ENCODE results near the gene RNPS1.

DNA sequence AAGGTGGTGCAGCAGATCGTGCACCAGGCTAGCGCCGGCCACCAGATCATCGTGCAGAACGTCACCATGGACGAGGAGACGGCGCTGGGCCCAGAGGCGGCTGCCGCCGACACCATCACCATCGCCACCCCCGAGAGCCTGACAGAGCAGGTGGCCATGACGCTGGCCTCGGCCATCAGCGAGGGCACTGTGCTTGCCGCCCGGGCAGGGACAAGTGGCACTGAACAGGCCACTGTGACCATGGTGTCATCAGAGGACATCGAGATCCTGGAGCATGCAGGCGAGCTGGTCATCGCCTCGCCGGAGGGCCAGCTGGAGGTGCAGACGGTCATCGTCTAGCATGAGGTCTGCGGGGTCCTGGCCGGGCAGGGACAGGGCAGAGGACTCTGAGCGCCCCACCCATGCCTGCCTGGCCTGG is 32.7 kb downstream of the RNPS1 start:
- TF ChIP-seq, protein P1, sequence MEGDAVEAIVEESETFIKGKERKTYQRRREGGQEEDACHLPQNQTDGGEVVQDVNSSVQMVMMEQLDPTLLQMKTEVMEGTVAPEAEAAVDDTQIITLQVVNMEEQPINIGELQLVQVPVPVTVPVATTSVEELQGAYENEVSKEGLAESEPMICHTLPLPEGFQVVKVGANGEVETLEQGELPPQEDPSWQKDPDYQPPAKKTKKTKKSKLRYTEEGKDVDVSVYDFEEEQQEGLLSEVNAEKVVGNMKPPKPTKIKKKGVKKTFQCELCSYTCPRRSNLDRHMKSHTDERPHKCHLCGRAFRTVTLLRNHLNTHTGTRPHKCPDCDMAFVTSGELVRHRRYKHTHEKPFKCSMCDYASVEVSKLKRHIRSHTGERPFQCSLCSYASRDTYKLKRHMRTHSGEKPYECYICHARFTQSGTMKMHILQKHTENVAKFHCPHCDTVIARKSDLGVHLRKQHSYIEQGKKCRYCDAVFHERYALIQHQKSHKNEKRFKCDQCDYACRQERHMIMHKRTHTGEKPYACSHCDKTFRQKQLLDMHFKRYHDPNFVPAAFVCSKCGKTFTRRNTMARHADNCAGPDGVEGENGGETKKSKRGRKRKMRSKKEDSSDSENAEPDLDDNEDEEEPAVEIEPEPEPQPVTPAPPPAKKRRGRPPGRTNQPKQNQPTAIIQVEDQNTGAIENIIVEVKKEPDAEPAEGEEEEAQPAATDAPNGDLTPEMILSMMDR (conservative IDR thresholded peaks at IDR 0.05 in 1 of 2, IDR thresholded peaks at IDR 0.05 in 1 of 2; ENCODE audit: low read depth in 1 of 2, low read length in 2 of 2), result no peak
- TF ChIP-seq EZH2 (IDR thresholded peaks at IDR 0.05; ENCODE audit: low read length, missing control alignments), result no peak

Measured in fibroblast of lung (primary cell).